LNCAP (cell line): ENCODE results near the gene ARF1.

Experiments
- TF ChIP-seq, protein P1 (sequence below): fragments of 450-650 bp; IDR thresholded peaks from 2 replicates; pipeline ENCODE4 v1.5.1; 2017; ENCODE audit warnings: mild to moderate bottlenecking

Gene ARF1

DNA sequence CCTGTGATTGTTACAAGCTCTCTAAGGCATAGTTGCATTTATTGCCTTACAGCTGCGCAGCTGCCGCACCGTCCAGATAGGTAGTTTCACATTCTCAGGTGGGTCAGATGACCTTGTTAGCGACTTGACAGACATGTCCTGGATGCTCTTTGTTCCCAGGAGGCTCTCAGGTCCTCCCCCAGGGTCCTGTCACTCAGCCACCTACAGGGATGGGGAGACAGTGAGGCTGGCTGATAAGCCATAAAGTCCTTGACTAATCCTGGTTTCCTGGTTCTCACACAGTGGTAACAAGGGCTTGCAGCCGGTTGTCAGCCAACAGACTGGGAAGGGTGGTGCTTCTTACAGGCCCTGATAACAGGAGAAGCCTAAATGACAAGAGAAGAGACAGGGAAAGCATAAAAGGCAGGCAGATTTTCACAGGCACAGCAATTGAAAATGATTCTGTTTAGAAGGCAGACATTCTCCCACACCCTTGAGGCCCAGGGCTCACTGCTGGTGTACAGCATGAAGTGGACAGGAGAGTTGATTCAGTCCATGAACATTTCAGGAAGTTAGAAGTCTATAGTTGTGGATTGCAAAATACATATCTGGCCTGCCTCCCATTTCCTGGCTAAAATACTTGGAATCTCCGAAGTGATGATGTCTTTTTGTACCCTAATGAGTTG is 2.9 kb downstream of the ARF1 start:
- TF ChIP-seq, protein P1, sequence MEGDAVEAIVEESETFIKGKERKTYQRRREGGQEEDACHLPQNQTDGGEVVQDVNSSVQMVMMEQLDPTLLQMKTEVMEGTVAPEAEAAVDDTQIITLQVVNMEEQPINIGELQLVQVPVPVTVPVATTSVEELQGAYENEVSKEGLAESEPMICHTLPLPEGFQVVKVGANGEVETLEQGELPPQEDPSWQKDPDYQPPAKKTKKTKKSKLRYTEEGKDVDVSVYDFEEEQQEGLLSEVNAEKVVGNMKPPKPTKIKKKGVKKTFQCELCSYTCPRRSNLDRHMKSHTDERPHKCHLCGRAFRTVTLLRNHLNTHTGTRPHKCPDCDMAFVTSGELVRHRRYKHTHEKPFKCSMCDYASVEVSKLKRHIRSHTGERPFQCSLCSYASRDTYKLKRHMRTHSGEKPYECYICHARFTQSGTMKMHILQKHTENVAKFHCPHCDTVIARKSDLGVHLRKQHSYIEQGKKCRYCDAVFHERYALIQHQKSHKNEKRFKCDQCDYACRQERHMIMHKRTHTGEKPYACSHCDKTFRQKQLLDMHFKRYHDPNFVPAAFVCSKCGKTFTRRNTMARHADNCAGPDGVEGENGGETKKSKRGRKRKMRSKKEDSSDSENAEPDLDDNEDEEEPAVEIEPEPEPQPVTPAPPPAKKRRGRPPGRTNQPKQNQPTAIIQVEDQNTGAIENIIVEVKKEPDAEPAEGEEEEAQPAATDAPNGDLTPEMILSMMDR = no peak

GRCh38 chr1:228087771-228088251 is 5.3 kb downstream of the ARF1 start:
- TF ChIP-seq, protein P1 = no peak

- TF ChIP-seq, protein P1 = no peak
Observed at GRCh38 chr1:228088586-228089498, 6.3 kb downstream of the ARF1 start.

- TF ChIP-seq, protein P1 = no peak
Observed at GRCh38 chr1:228089519-228090380, 7.2 kb downstream of the ARF1 start.

- TF ChIP-seq, protein P1 = no peak
Observed at GRCh38 chr1:228090613-228091081, 8.1 kb downstream of the ARF1 start.

- TF ChIP-seq, protein P1 = no peak
Observed at GRCh38 chr1:228091084-228091483, 8.6 kb downstream of the ARF1 start.
